GM18508 (cell line): ENCODE results near the gene IQCK.
"Not testable (repeated sequence)": the region's sequence is repeated elsewhere in the genome, so short reads cannot be mapped to it uniquely, and the experiment has no call there.

Source experiments
- ATAC-seq: cut with Tn5 transposase; IDR thresholded peaks from one replicate; pipeline ENCODE4 v1.9.1; 2021; ENCODE audit warnings: moderate number of reproducible peaks; ENCODE audit not compliant: insufficient read depth, unreplicated experiment

Gene IQCK

GRCh38 chr16:19715566-19715965 lies 2.5 kb upstream of the IQCK start:
- ATAC-seq, result no peak

GRCh38 chr16:19716183-19716582 lies 1.9 kb upstream of the IQCK start:
- ATAC-seq, result no peak

- not testable (repeated sequence) for ATAC-seq
Observed at GRCh38 chr16:19716728-19717127, 1.3 kb upstream of the IQCK start.

- ATAC-seq, result no peak
Observed at GRCh38 chr16:19717314-19717713, 757 bp upstream of the IQCK start.

- ATAC-seq, result no peak
Observed at GRCh38 chr16:19718624-19718965, 524 bp downstream of the IQCK start.

GRCh38 chr16:19722269-19722952 lies 4.3 kb downstream of the IQCK start:
- ATAC-seq, result no peak

GRCh38 chr16:19722981-19723380 lies 4.9 kb downstream of the IQCK start:
- ATAC-seq, result no peak

GRCh38 chr16:19728636-19728965 lies 10.5 kb downstream of the IQCK start:
- ATAC-seq, result no peak

GRCh38 chr16:19733551-19733950 lies 15.5 kb downstream of the IQCK start:
- no peak for ATAC-seq

GRCh38 chr16:19735074-19735867 lies 17.2 kb downstream of the IQCK start:
- ATAC-seq, result no peak

GRCh38 chr16:19737306-19738038 lies 19.4 kb downstream of the IQCK start:
- ATAC-seq, result no peak

- no peak for ATAC-seq
Observed at GRCh38 chr16:19741354-19741753, 23.3 kb downstream of the IQCK start.

GRCh38 chr16:19743816-19744159 lies 25.7 kb downstream of the IQCK start:
- ATAC-seq, result no peak

- no peak for ATAC-seq
Observed at GRCh38 chr16:19744670-19745069, 26.6 kb downstream of the IQCK start.

GRCh38 chr16:19745286-19746010 lies 27.4 kb downstream of the IQCK start:
- no peak for ATAC-seq

- no peak for ATAC-seq
Observed at GRCh38 chr16:19746561-19746960, 28.5 kb downstream of the IQCK start.

- no peak for ATAC-seq
Observed at GRCh38 chr16:19748389-19749168, 30.5 kb downstream of the IQCK start.

GRCh38 chr16:19749571-19750080 lies 31.6 kb downstream of the IQCK start:
- no peak for ATAC-seq

- no peak for ATAC-seq
Observed at GRCh38 chr16:19751478-19752385, 33.7 kb downstream of the IQCK start.
